HT-29 (cell line): ENCODE results near the gene PSEN1. TPM values are rescaled to one million over a fixed set of nuclear protein-coding genes. Genes with fewer than 3 reads are reported as not detected.

Experiments
- DNase-seq: peaks from one replicate; pipeline ENCODE4 v3.0.0-alpha.2; 2015; ENCODE audit warnings: low spot score
- small RNA-seq: library from RNA; depleted of rRNA; stranded (forward); fragments of <200 nt; gene quantifications from one replicate; pipeline ENCODE3, GENCODE V24; 2014
- total RNA-seq: library from RNA; depleted of rRNA; stranded (reverse); fragments of >200 nt; shearing (Covaris generic); gene quantifications from 2 replicates; pipeline ENCODE4 v1.2.3, GENCODE V29; 2014; rRNA removed

Gene PSEN1
- total RNA-seq, 1 experiment from 2014 or later = 23.2 TPM

GRCh38 chr14:73272393-73272792 is 136.1 kb downstream of the PSEN1 start:
- no peak for DNase-seq

Small RNA genes within 50 kb of the gene (small RNA-seq; reads per million reads assigned to genes)
- not detected for gene AC004858.1
- gene RNU6-419P = not detected

Other genes with a start within 250 kb of the PSEN1 start
- not detected in 2 replicates for gene DPF3, start 242.4 kb upstream of the PSEN1 start, total RNA-seq
- 13.4 and 18.0 TPM in 2 replicates for gene DCAF4, start 210.0 kb upstream of the PSEN1 start, total RNA-seq
- 1.1 and 2.2 TPM in 2 replicates for gene ZFYVE1, start 109.4 kb upstream of the PSEN1 start, total RNA-seq
- 20.3 and 26.1 TPM in 2 replicates for gene RBM25, start 78.0 kb upstream of the PSEN1 start, total RNA-seq
- gene PAPLN, start 101.0 kb downstream of the PSEN1 start, total RNA-seq = 0.13 and 0.25 TPM in 2 replicates